Gastrocnemius medialis (tissue), 4 donors: ENCODE results near the gene SFXN3.

Source experiments
- CTCF ChIP-seq, 5 experiments: fragments of 450-650 bp in 3 of 5; fragments of 200-600 bp in 2 of 5; sonication (generic) in 2 of 5; IDR thresholded peaks in 4 of 5; conservative IDR thresholded peaks in 1 of 5; 1 replicate in 4 of 5; 2 replicates in 1 of 5; pipeline ENCODE4 v1.5.1; 2016 to 2019; ENCODE audit warnings: antibody characterized with exemption in 5 of 5, mild to moderate bottlenecking in 3 of 5, moderate library complexity in 3 of 5
- POLR2A ChIP-seq, 2 donors: fragments of 450-650 bp; IDR thresholded peaks; one replicate each; pipeline ENCODE4 v1.6.1; 2017; ENCODE audit warnings: antibody characterized with exemption in 2 of 2, mild to moderate bottlenecking in 2 of 2, moderate library complexity in 2 of 2

DNA sequence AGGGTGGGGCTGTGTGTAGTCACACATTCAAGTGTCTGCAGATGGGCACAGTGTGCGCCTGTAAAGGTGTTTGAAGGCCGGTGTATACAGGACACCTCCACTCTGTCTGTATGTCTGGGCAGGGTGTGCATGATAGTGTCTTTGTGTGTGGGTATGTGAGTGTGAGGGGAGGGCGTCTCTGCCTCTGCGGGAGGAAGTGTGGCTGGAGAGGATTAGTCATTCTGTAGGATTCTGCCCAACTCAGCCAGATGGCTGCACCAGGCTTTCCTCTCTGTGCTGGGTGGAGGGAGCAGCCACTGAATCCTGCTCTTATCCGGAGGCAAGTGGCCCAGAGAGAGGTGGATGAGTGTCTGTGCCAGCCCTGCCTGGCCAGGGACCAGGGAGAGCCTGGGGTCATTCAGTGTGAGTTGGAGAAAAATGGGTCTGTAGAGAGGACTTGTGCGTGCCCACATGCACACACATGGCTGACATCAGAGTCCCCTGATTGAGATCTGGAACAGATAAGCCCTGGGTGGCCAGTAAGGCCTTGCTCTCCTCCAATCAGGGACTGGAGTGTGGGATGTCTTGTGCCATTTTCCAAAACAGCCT, 1.7 kb downstream of the SFXN3 start:
- no peak for TF ChIP-seq CTCF (IDR thresholded peaks at IDR 0.05 in 4 of 5, conservative IDR thresholded peaks at IDR 0.05 in 1 of 5)
- TF ChIP-seq POLR2A (IDR thresholded peaks at IDR 0.05): no peak
